GM23248 (cell line): Measurements from ENCODE around the gene RASD2. TPM values are rescaled to one million over a fixed set of nuclear protein-coding genes. Genes with fewer than 3 reads are reported as not detected.

Source experiments
- DNase-seq: peaks from one replicate; pipeline ENCODE4 v3.0.0-alpha.2; 2015
- H2AFZ ChIP-seq: fragments of 200-600 bp; sonication (generic); 2 replicates; pipeline ENCODE4 v1.6.1; 2016; ENCODE audit warnings: antibody characterized with exemption
- H3F3A ChIP-seq: fragments of 200-600 bp; sonication (generic); 2 replicates; pipeline ENCODE4 v1.6.1; 2016; ENCODE audit warnings: mild to moderate bottlenecking, antibody characterized with exemption, mixed run types; ENCODE audit not compliant: insufficient read depth
- H3K27ac ChIP-seq: fragments of 200-600 bp; sonication (generic); 2 replicates; pipeline ENCODE4 v1.5.1; 2016; ENCODE audit warnings: mild to moderate bottlenecking
- H3K27me3 ChIP-seq: fragments of 200-600 bp; sonication (generic); replicated peaks from 2 replicates; pipeline ENCODE4 v1.6.1; 2016; ENCODE audit warnings: mild to moderate bottlenecking; ENCODE audit not compliant: insufficient read depth
- H3K36me3 ChIP-seq: fragments of 200-600 bp; sonication (generic); 2 replicates; pipeline ENCODE4 v1.6.1; 2016; ENCODE audit warnings: low read depth, mild to moderate bottlenecking
- H3K4me1 ChIP-seq: fragments of 200-600 bp; sonication (generic); 2 replicates; pipeline ENCODE4 v1.6.1; 2016; ENCODE audit warnings: mild to moderate bottlenecking; ENCODE audit not compliant: insufficient read depth
- H3K4me2 ChIP-seq: fragments of 200-600 bp; sonication (generic); one replicate; pipeline ENCODE4 v1.6.1; 2016; ENCODE audit warnings: mild to moderate bottlenecking; ENCODE audit not compliant: unreplicated experiment
- H3K4me3 ChIP-seq: fragments of 200-600 bp; sonication (generic); 2 replicates; pipeline ENCODE4 v1.5.1; 2016; ENCODE audit warnings: mild to moderate bottlenecking
- H3K79me2 ChIP-seq: fragments of 200-600 bp; sonication (generic); 2 replicates; pipeline ENCODE4 v1.6.1; 2016; ENCODE audit warnings: mild to moderate bottlenecking; ENCODE audit not compliant: insufficient read depth
- H3K9ac ChIP-seq: fragments of 200-600 bp; sonication (generic); 2 replicates; pipeline ENCODE4 v1.6.1; 2016; ENCODE audit warnings: mild to moderate bottlenecking
- H3K9me2 ChIP-seq: fragments of 200-600 bp; sonication (generic); 2 replicates; pipeline ENCODE4 v1.6.1; 2016; ENCODE audit warnings: mixed run types, mild to moderate bottlenecking, moderate library complexity; ENCODE audit not compliant: insufficient read depth
- H3K9me3 ChIP-seq: fragments of 200-600 bp; sonication (generic); one replicate; pipeline ENCODE4 v1.6.1; 2017; ENCODE audit warnings: low read depth
- H4K20me1 ChIP-seq: fragments of 200-600 bp; sonication (generic); 2 replicates; pipeline ENCODE4 v1.6.0; 2016; ENCODE audit not compliant: insufficient read depth
- EZH2 ChIP-seq: fragments of 200-600 bp; sonication (generic); IDR thresholded peaks from 2 replicates; pipeline ENCODE4 v1.6.1; 2018; ENCODE audit warnings: antibody characterized with exemption, mild to moderate bottlenecking; ENCODE audit not compliant: insufficient read depth, poor library complexity, severe bottlenecking
- EZH2phosphoT487 ChIP-seq: fragments of 200-600 bp; sonication (generic); IDR thresholded peaks from 2 replicates; pipeline ENCODE4 v1.6.1; 2018; ENCODE audit warnings: antibody characterized with exemption, moderate library complexity, mild to moderate bottlenecking, low read depth; ENCODE audit not compliant: insufficient read depth
- WGBS, 2 experiments: methylation state at CpG; one replicate each; pipeline ENCODE4 v1.1.6; 2015 to 2017; ENCODE audit warnings: low lambda C conversion rate in 2 of 2, low coverage in 1 of 2; ENCODE audit errors: missing lambda C conversion rate in 2 of 2; 5-methylcytosine and 5-hydroxymethylcytosine counted together
- in situ Hi-C: fragments of 300-500 bp; cut with MboI; formaldehyde crosslinking; loops from 2 replicates; pipeline ENCODE4 v1.15.0; 2020
- polyA plus RNA-seq: library from polyadenylated mRNA; unstranded; fragments of >200 nt; fragmentation: Nextera tagmentation; extraction: Ambion mirVana; gene quantifications from 2 replicates; pipeline ENCODE4 v1.2.1, GENCODE V29; 2016
- total RNA-seq: library from RNA; depleted of rRNA; stranded (reverse); fragments of >200 nt; shearing (Covaris generic); gene quantifications from 2 replicates; pipeline ENCODE4 v1.2.3, GENCODE V29; 2014

RASD2 gene
- total and polyA plus RNA-seq, 2 experiments from 2014 or later, result 0.76 to 1.5 TPM

DNA sequence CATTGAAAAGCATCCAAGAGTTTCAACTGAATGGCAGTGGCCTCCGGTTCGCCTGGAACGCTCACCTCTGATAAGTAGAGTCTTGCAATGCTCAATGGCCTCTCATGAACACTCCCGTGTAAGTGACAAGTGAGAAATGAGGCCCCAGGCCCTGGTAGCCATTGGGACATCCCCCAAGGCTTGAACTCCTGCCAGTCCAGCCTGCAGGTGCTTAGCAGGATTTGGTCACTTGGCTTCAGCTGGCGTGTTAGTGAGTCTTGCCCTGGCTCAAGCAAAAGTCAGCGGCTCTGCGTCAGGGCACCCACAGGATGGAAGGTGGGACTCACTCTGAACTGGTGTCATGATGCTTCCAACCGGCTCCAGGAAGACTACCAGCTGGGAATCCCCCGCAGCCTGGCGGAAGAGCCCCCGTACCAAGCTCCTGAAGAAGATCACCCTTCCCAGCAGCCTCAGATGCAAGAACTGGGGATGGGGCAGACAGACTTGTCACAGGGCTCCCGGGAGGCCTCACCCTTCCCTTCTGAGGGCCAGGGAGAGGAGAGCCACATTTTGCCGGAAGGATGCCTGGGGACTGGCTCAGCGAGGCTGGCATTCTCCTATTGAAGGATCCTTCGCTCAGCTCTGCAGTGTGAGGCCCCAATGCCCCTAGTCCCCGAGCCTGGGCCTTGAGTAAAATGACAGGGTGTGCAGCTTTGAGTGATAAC, 57.2 kb downstream of the RASD2 start:
- 81 to 82% methylated on average over 15 to 16 of the region's 16 CpGs for WGBS, 2 experiments
- Histone ChIP-seq H3K4me3 (no peak overlapping the region), H3K9me2 (no peaks in the 10 kb centered on the region), H3K4me2 (no peak overlapping the region), H3K9me3 (no peaks in the 10 kb centered on the region), H3K27me3 (no peaks in the 10 kb centered on the region), H2AFZ (no peak overlapping the region), H3K36me3 (no peaks in the 10 kb centered on the region), H3F3A (peaks cover 10% of the 10 kb centered on the region), H3K9ac (no peak overlapping the region), H3K4me1 (0 out of 2 replicates have a peak, but pooled peaks cover 2% of the 10 kb centered on the region), H4K20me1 (no peaks in the 10 kb centered on the region), H3K79me2 (no peaks in the 10 kb centered on the region), H3K27ac (no peak overlapping the region)
- no peak for TF ChIP-seq EZH2phosphoT487
- TF ChIP-seq EZH2, result no peak
- in situ Hi-C loops, result no loop called here
- no peak for DNase-seq

DNA sequence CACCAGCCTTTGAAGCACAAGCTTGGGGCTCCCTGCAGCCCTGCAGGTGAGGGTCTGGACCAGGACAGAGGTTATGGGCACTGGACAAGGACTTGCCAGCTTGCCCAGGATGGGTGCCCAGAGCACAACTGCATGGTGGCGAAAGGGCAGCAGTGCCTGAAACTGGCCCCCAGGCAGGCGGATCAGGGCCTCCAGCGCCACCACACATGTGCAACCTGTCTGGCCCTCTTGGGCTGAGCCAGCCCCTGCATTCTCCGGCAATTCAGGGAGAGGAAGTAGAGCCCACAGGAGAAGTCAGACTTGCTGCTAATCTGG, 57.7 kb downstream of the RASD2 start:
- no peaks in the 10 kb centered on the region for H4K20me1 ChIP-seq
- no peaks in the 10 kb centered on the region for H3K36me3 ChIP-seq
- H3K27me3 ChIP-seq, result no peaks in the 10 kb centered on the region
- H3K4me1 ChIP-seq, result no peaks in the 10 kb centered on the region
- peaks cover 10% of the 10 kb centered on the region for H3F3A ChIP-seq
- WGBS, 2 experiments, result 92 to 93% methylated on average over 4 of the region's 4 CpGs
- no peaks in the 10 kb centered on the region for H3K9me2 ChIP-seq
- no peaks in the 10 kb centered on the region for H3K9me3 ChIP-seq
- H3K4me3 ChIP-seq, result no peak overlapping the region
- no peak overlapping the region for H2AFZ ChIP-seq
- in situ Hi-C loops, result no loop called here
- H3K9ac ChIP-seq, result no peak overlapping the region
- no peaks in the 10 kb centered on the region for H3K79me2 ChIP-seq
- no peak overlapping the region for H3K4me2 ChIP-seq
- DNase-seq, result no peak
- H3K27ac ChIP-seq, result no peak overlapping the region
- TF ChIP-seq EZH2 (no peak), EZH2phosphoT487 (no peak)

DNA sequence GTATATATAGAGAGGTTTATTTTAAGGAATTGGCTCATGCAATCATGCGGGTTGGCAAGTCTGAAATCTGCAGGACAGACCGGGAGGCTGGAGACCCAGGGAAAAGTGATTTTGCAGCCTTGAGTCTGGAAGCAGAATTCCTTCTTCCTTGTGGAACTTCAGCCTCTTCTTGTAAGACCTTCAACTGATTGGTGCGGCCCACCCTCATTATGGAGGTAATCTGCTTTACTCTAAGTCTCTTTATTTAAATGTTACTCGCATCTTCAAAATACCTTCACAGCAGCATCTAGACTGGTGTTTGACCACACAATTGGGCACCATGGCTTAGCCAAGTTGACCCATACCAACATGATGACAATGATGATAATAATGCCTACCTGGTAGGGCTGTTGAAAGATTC, 58.7 kb downstream of the RASD2 start:
- H3K79me2 ChIP-seq, result no peaks in the 10 kb centered on the region
- H4K20me1 ChIP-seq, result no peaks in the 10 kb centered on the region
- WGBS, 2 experiments, result 83 to 86% methylated on average over 4 of the region's 4 CpGs
- no peak overlapping the region for H3K9ac ChIP-seq
- DNase-seq, result no peak
- in situ Hi-C loops, result no loop called here
- no peaks in the 10 kb centered on the region for H3K36me3 ChIP-seq
- H3K9me2 ChIP-seq, result no peaks in the 10 kb centered on the region
- H3K9me3 ChIP-seq, result no peaks in the 10 kb centered on the region
- no peaks in the 10 kb centered on the region for H3K4me1 ChIP-seq
- peaks cover 10% of the 10 kb centered on the region for H3F3A ChIP-seq
- no peak overlapping the region for H3K4me3 ChIP-seq
- no peak overlapping the region for H3K27ac ChIP-seq
- no peak overlapping the region for H2AFZ ChIP-seq
- H3K27me3 ChIP-seq, result no peaks in the 10 kb centered on the region
- no peak overlapping the region for H3K4me2 ChIP-seq
- no peak for TF ChIP-seq EZH2phosphoT487
- TF ChIP-seq EZH2, result no peak

DNA sequence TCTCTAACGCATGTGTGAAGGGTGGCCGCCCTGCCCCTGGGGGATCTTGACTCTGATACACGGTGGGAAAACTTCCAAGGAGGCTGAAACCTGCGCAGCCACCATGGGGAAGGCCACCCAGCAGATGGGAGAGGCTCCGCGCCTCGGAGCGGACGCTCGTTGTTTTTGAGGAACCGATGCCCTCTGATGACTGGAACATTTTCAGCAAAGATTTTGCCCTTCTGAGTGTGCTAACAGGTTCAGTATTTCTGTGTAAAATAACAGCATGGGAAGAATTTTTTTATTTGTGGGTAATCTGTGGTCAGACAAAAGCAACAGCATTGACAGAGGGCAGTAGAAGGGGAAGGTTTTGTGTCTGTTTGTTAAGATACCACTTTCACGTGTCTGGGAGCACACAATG, 59.8 kb downstream of the RASD2 start:
- 67 to 69% methylated on average over 12 of the region's 12 CpGs for WGBS, 2 experiments
- TF ChIP-seq EZH2phosphoT487, result no peak
- TF ChIP-seq EZH2, result no peak

More for the DNA sequence above, 59.8 kb downstream of the RASD2 start:
- Histone ChIP-seq H3K9me2 (no peaks in the 10 kb centered on the region), H4K20me1 (no peaks in the 10 kb centered on the region), H3K4me2 (no peak overlapping the region), H3K9me3 (no peaks in the 10 kb centered on the region), H3K79me2 (no peaks in the 10 kb centered on the region), H3F3A (peaks cover 10% of the 10 kb centered on the region), H3K27ac (no peak overlapping the region), H3K4me1 (no peaks in the 10 kb centered on the region), H2AFZ (no peak overlapping the region), H3K9ac (no peak overlapping the region), H3K27me3 (no peaks in the 10 kb centered on the region), H3K4me3 (no peak overlapping the region), H3K36me3 (no peaks in the 10 kb centered on the region)
- DNase-seq, result no peak
- in situ Hi-C loops, result no loop called here
